ENCODE results near the gene ARHGEF28.

Gene ARHGEF28

GRCh38 chr5:73909474-73909873 is 283.5 kb downstream of the ARHGEF28 start:
- no peak for DNase-seq

- no peak for DNase-seq
Observed at GRCh38 chr5:73911761-73912393, 285.9 kb downstream of the ARHGEF28 start.

- DNase-seq = no peak
Observed at GRCh38 chr5:73912821-73913271, 286.9 kb downstream of the ARHGEF28 start.

DNA sequence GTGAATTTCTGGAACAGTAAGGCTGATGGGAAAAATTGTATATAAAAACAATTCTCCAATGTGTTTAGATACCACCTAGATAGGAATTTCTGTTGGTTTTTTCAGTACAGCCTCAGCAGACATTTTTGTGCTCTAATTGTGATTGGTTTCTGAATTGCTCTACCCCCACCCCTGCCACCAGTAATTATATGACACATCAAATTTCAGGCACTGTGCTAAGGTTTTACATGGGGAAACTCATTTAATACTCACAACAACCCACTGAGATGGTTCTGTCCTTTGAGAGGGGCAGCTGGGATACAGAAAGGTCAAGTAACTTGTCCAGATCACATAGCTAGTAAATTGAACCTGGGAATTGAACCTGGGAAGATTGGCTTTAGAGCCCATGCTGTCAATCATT is 288.0 kb downstream of the ARHGEF28 start:
- no peak for DNase-seq

DNA sequence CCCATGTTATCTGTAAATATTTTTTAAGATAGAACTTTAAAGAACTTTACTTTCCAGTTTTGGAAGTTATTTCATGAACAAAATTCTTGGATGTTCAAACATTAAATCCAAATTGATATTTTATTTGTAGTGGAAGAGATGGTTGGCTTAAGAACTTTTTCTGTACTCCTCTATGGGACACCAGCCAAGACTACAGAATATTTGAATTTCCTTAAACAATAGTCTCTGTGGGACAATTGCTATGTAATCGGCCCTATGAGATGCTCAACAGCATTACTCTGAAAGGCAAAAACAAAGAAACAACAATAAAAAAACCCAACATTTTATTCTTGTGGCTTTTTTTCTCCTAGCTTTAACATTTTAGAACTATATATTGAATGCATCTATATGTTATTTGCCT is 289.3 kb downstream of the ARHGEF28 start:
- DNase-seq = no peak

DNA sequence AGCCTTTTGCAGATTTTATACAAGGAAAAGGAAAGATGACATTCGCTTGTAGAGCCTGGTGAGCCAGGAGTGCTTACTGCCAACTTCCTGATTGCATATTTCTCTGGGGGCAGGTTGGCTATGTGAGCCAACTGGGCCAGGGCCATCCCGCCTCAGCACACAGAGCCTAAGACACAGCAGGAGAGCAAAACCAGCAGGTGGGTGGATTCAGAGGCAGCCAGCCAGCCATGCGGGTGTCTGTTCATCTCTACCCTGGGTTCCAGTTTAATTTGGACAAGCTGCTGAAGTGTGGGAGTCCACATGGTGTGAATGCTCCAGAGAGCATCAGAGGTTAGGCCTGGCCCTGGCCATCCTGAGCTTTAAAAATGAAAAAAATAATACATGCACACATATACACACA is 291.4 kb downstream of the ARHGEF28 start:
- DNase-seq = no peak

DNA sequence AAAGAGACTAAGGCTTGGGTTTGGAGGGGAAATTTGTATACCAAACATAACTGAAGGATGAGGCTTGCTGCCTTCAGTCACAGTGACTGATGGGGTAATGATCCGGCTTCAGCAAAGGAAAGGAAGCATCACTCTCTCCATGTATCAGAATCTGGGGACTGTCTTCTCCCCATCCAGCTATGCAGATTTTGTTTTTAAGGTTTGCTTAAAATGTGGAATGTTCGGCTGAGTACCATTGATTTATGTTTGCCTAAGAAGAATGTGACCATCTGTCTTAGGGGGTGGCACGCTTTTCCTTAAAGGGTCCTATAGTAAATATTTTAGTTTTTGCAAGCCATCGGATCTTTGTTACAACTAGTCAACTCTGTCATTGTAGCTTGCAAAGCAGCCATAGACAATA is 291.9 kb downstream of the ARHGEF28 start:
- DNase-seq = no peak

DNA sequence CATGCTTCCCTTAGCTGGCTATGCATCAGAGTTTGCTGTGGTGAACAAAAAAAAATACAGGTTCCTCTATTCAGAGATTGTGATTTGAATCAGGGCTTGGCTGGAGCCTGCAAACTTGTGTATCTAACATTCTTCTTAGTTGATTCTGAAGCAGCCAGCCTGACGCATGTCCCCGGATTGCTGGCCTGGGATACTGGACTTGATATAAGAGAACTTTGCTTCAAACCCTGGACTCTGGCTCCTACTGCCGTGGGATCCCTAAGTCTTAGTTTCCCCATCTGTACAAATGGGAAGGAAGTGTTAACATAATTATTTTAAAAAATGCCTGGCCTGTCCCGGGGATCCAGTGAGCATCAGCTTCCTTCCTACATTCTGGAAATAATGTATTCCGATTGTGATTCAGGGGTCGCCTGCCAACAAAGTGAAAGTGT is 292.8 kb downstream of the ARHGEF28 start:
- no peak for DNase-seq

DNA sequence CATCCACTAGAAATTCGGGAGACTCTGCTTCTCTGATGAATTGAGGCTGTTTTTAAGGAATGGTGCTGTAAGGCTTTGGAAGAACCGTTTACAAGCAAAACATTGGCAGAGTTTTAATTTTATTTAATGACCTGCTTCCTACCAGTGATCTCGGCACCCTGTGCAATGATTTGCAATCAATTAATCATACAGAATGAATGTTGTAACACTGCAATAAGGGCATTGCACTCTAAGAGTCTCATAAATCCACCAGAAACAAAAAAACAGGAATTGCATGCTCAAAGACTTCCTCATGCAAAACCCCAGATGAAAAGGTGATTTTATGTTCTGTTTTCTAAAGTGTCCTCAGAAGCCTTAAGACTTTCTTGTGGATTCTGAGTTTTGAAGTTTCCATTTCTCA is 295.7 kb downstream of the ARHGEF28 start:
- no peak for DNase-seq

- no peak for DNase-seq
Observed at GRCh38 chr5:73922224-73922623, 296.2 kb downstream of the ARHGEF28 start.

DNA sequence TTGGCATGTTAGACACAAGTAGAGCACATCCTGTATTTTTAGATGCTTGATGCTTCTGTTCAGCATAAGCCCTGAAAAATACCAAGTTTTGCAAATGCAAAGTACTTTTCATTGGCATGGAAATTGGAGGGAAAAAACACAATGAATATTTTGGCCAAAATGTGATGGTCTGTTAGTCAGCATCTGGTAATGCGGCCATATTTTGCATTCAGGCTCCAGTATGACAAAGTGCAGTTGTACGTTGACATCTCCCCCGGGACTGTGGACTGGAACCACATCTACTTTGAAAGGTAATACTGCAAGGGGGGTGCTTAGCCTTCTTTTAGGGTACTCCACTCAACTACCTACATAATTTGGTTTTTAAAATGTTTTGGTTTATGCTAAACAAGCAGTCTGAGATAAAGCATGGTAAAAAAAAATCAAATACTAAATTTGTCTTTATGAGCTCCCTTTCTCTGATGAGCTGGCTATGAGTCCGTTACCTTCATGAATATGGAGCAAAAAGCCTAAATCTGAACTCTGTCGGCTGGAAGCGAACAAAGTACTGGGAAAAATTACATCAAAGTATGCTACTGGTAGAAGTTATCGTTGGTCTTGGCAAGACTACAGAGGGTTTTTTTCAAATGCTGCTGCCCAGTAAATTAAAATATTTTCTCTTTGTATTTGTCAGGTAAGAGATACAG is 297.0 kb downstream of the ARHGEF28 start:
- no peak for DNase-seq

DNA sequence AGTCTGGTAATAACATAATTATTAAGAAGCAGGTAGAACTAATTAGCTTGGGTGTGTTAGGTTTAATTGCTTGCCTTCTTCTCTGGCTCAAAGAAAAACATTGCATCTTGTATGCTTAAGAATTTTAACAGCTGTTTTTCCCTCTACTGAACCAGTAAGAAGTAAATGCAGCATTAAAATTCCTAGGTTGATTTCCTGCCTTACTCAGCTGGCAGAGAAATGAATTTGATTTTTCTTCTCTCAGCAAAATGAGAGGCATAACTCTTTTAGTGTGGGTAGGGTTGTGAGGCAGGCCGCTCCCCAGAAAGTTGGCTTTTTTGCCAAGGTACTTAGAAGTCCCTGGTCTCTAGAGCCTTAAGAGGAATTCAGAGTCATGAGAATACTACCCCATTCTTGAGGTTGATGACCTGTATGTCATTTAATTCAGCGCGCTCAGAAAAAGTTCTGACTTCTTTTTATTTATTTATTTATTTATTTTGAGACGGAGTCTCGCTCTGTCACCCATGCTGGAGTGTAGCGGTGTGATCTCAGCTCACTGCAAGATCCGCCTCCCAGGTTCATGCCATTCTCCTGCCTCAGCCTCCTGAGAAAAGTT is 302.6 kb downstream of the ARHGEF28 start:
- no peak for DNase-seq

GRCh38 chr5:73935719-73936118 is 309.7 kb downstream of the ARHGEF28 start:
- DNase-seq = no peak

DNA sequence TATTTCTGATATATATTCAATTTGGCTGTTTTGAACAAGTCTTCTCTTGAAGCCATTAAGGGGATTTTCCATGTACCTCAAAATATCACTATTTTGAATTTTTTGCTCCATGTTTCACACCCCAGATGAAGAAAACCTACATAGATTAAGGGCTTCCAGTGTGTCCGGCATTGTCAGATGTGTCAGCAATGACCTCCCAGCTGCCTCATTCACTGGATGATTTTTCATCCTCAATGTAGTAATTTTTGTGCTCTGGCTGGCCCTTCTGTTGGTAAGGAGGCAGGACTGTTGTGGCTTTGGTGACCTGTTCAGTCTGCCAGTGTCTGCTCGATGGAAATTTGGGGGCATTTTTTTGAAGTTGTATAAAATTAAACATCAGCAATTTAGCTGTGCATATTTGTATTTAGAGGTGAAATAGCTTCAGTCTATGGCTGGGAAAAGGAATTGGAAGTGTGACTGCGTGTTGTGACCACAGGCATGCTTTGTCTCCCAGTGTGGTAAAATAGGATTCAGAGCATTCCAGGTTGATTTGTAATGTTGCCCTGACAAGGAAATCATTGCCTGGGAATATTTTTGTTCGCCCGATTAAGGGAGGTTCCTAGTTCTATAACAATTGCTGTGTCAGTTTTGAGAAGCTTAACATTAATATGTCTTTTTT is 312.4 kb downstream of the ARHGEF28 start:
- peak; percentile 92 for DNase-seq

- DNase-seq = no peak
Observed at GRCh38 chr5:73938938-73939320, 312.9 kb downstream of the ARHGEF28 start.

- no peak for DNase-seq
Observed at GRCh38 chr5:73939557-73939956, 313.6 kb downstream of the ARHGEF28 start.

- peak; percentile 33 for DNase-seq
Observed at GRCh38 chr5:73940026-73940425, 314.0 kb downstream of the ARHGEF28 start.

DNA sequence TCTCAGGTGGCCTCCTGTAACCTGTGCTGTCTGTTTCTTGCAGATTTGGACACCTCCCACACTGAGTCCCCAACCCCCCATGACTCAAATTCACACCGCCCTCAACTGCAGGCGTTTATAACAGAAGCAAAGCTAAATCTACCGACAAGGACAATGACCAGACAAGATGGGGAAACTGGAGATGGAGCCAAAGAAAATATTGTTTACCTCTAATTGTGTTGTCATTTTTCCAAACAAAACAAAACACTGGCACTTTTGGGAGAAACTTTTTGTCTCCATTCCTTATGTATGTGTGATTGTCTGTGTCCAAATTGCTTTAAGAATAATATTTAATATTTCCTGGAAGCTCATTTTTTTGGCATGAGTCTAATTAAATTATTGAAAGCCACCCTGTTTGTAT is 314.8 kb downstream of the ARHGEF28 start:
- no peak for DNase-seq

- DNase-seq = no peak
Observed at GRCh38 chr5:73942783-73943182, 316.8 kb downstream of the ARHGEF28 start.

DNA sequence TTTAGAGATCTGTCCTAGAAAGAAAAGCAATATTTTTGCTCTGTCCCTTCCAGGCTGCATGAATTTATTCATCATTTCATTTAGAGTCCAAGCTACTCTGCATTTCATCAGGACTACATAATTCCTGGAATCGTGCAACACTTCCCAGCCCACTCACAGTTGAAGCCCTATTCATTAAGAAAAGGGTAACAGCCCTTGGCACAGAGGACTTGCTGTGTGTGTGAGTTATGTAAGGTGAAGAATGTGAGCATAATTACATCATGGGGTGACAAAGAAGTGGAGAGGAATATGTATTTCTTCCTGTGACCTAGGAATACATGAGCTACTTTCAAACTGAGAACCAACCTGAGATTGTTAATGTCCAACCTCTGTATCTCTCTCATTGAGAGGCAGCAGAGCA is 317.4 kb downstream of the ARHGEF28 start:
- no peak for DNase-seq

DNA sequence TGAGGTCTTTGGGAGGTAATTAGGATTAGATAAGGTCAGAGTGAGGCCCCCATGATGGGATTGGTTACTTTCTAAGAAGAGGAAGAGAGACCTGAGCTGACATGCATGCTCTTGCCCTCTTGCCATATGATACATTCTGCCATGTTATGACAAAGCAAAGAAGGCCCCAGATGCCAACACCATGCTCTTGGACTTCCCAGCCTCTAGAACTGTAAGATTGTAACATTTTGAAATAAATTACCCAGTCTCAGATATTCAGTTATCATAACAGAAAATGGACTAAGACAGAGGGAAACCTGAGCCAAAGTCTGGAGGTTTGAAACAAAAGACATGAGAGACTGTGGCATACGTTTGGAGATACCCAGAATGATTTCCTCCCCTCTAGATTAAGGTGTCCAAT is 318.6 kb downstream of the ARHGEF28 start:
- DNase-seq = no peak

DNA sequence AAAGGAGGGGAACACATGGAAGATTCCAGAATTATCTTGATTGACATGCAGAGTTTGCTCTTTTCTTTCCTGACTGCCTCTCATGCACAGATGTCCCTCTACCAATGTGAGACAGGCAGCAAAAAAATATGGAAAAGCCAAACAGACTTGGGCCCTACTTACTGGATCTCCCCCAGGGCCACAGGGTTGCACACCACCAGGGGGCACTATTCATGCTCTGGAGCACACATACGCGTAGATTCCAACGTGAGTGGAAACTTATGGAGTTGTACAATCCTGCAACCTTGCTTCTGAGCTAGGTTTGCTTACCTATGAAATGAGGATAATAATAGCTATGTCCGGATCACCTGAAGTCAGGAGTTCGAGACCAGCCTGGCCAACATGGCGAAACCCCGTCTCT is 319.5 kb downstream of the ARHGEF28 start:
- DNase-seq = no peak

GRCh38 chr5:73946278-73946677 is 320.3 kb downstream of the ARHGEF28 start:
- no peak for DNase-seq

Data from NCI-H226 (cell line).